Stimulated activated CD8-positive, alpha-beta memory T cell treated with anti-CD3 and anti-CD28 coated beads, Interleukin-15, amount 100 ng/mL, for 4 hours (primary cell): ENCODE results near the gene TRPM7.
"Not testable (repeated sequence)": the region's sequence is repeated elsewhere in the genome, so short reads cannot be mapped to it uniquely, and the experiment has no call there.

Experiments used
- DNase-seq, 2 donors: peaks; one replicate each; pipeline ENCODE4 v3.0.0-alpha.2; 2020; ENCODE audit warnings: low read depth in 2 of 2

TRPM7 gene

DNA sequence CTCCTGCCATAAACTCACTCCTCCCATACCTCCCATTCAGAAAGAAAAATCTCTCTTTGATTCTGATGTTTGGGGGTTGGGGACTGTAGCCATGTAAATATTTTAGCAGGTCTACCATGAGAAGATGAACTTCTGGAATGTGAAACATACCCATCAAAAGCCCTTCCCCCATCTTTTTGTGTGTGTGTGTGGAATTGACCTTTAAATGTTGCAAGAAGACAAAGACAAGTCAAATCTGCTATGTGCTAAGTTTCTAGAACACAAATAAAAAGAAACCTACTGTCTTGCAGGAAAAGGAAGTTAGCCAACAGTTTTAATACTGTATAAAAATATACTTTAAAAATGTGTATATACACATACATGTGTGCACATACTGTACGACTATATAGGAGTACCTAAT lies 110.4 kb downstream of the TRPM7 start:
- no peak for DNase-seq

DNA sequence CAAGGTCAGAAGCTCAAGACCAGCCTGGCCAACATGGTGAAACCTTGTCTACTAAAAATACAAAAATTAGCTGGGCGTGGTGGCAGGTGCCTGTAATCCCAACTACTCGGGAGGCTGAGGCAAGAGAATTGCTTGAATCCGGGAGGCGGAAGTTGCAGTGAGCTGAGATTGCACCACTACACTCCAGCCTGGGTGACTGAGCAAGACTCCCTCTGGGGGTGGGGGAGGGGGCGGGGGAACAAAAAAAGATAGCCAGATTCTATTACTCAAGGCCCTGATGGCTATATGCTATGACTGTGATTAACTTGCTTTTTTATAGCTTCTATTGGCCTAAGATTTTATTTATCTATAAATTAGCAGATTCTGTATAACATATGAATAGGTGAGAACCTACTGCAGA lies 112.8 kb downstream of the TRPM7 start:
- not testable (repeated sequence) for DNase-seq

DNA sequence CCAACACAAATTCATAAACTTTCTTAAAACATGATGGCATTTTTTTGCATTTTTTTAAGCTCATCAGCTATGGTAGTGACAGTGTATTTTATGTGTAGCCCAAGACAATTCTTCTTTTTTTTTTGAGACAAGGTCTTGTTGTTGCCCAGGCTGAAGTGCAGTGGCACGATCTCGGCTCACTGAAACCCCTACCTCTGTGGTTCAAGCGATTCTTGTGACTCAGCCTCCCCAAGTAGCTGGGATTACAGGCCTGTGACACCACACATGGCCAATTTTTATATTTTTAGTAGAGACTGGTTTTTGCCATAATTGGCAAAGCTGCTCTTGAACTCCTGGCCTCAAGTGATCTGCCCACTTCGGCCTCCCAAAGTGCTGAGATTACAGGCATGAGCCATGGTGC lies 122.8 kb downstream of the TRPM7 start:
- DNase-seq = no peak

DNA sequence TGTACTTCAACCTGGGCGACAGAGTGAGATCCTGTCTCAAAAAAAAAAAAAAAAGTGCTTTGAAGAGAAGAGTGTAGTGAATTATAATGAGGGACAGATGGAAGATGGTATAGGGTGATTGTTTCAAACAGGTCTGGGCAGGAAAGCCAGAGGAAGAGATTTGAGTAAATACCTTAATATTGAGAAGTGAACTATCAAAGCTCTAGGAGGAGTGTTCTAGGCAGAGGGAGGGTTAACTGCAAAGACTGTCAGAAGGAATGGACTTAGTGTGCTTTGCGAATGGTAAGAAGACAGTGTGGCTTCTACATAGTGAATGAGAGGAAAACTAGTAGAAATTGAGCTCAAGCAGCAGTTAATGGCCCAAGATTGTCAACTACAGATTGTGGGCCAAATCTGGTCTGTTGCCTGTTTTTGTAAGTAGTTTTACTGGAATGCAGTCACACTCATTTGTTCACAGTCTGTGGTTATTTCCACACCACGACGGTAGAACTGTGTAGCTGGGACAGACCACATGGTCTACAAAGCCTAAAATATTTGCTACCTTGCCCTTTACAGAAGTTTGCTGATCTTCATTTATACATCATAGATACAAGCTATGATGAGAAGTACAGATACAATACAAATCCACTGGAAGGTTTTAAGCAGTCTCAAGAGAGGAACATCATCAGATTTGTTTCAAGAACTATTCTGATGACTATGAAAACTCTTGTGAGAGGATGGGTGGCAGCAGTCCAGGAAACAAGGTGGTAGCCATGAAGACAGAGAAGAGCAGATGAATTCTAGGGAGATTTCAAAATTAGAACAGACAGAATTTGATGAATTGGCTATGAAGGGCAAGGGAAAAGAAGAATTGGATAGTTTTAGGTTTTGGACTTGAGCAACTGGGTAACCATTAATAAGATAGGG lies 123.6 kb downstream of the TRPM7 start:
- DNase-seq = no peak

DNA sequence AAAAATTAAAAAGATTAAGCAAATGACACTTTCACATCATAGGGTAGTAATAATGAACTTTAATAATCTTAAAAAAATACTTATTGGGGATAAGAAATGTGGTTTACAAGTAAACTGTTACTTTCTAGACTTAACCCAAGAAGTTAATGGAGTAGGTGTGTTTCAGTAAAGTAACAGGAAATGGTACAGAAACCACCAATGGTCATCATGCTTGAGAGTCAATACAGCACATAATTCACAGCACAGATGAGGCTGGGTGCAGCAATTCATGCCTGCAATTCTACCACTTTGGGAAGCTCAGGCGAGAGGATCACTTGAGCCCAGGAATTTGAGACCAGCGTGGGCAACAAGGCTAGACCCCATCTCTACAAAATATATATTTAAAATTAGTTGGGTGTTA lies 128.6 kb downstream of the TRPM7 start:
- no peak for DNase-seq

DNA sequence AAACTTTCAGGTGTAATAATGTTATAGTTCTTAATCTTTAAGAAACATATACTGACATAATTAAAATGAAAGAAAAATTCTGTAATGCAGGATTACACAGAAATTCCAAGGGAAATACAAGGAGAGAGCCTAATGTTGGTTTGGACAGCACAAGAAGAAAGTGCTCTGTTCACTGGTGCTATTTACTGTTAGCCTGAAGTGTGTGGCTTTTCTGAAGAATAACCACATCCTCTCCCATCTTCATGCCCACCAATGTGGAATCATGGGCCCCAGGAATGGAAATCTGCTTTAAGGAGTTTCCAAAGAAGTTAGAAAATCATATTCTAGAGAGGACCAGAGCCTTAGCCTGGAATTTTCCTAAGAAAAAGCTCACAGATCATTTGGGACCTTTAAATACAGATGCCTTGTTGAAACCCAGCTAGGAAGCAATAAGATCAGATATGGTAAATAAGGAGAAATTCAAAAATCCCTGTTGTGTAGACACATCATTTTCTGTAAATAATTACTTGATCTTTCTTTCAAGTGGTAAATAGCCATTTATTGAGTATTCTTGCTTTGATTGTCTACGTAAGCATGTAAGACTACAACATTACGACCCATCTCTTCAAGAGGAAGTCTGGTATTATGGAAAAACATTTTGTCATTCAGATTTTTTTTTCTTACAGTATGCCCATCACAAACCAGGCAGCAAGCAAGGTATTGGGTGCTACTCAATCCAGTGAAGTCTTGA lies 129.8 kb downstream of the TRPM7 start:
- DNase-seq = no peak

DNA sequence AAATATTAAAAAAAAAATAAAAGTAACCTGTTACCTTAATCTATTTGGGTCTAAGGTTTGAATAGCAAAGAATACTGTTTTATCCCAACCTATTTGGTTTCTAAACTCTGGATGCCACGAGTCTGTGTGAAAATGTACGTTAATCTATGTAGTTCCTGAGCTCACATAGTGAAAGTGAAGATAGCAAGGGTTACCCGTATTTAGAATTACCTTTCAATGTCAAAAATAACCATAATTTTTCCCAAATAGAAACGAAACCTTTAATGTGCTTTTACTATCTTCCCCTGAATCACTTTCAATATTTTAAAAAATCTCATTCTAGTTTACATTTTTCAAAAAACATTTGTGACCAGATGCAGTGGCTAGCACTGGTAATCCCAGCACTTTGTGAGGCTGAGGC lies 134.4 kb downstream of the TRPM7 start:
- no peak for DNase-seq

DNA sequence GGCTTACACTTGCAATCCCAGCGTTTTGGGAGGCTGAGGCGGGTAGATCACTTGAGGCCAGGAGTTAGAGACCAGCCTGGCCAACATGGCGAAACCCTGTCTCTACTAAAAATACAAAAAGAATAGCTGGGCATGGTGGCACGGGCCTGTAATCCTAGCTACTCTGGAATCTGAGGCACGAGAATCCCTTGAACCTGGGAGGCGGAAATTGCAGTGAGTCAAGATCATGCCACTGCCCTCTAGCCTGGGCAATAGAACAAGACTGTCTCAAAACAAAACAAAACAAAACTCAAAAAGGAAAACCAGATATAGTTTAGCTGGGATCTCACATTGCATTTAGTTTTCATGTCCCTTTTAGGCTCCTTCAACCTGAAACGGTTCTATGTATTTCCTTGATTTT lies 137.3 kb downstream of the TRPM7 start:
- DNase-seq = no peak

DNA sequence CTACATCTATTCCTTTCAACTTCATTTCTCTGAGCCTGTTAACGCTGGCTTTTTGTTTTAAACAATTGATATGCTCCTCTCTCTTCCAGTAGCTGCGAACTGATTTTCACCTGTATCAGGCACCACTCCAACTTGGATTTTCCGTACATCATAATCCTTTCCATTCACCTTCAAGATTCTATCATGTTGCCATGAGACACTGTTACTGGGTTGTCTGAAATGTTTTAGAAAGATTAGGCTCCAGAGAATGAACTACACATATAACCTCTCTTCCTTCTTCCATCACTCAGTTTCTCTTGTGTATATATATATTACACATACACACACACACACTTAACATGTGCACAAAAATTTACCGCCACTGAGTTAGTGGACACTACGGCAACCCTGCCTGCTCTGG lies 140.0 kb downstream of the TRPM7 start, which contains the start of gene USP50:
TSS of gene USP50 (minus strand) at position 101 of the 400 bp plus-strand sequence. CDS start 141 bp downstream, outside the sequence.
- no peak for DNase-seq

DNA sequence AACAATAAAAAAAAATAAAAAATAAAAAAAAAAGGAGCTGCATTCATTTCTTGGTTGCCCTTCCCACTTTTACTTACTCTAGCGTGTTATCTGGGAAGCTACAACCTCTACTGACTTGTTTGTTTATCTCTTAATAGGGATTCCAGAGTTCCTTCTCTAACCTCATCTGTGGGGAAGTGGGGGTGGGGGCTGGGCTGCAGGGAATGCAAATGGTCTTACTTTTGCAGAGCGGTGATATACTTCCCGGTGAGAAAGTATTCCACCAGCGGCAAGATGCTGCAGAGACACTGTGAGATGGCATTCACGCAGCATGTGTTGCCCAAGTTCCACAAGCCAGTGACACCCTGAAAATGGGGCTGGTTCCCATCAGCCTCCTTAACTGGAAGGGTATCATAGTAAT lies 142.2 kb downstream of the TRPM7 start:
- DNase-seq = no peak

DNA sequence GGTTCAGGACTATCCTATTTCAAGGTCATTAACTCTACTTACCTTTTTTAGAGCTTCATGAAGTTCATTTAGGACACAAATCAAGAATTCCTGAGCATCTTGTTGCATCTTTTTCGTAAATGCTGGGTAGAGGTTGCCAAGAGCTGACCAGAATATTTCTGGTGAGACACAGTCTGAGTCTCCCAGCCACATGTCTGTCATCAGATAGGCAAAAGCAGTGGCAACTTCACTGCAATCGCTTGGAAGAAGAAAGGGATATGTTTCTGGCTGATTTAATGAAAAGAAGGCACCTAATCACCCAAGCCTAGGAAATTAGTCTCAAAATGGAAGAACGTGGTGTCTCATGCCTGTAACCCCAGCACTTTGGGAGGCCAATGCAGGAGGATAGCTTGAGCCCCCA lies 143.0 kb downstream of the TRPM7 start:
- no peak for DNase-seq

DNA sequence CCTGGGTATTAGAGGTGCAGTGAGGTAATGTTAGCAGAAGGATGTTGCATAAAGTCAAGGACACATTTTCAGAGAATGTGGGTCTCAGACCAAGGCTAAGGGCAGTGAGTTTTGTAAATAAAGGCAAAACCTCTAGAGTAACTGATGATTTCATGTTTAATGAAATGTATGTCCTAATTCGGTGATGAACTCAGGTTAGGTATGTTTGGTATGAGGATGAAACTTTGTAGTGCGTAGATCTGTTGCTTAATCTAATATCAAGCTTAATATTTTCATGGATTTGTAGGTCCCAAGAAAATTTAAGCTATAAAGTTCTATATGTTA lies 143.7 kb downstream of the TRPM7 start:
- no peak for DNase-seq

DNA sequence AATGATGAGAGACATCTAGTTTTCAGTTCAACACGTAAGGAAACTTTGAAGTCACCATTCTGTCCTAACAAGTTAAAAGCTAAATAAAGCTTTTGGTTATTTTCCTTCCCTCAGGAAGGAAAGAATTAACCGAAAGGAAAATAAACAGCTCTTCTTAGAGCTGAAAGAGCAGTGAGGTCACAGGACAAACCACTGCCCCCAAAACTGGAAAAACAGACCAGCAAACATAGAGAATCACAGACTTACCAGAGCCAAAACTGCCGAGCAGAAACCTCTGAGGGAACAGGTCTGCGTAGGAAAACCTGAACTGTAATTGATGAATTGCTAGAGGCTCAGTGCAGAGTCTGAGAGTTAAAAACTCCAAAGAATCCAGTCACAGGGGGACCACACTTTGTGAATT lies 154.8 kb downstream of the TRPM7 start:
- DNase-seq = no peak

DNA sequence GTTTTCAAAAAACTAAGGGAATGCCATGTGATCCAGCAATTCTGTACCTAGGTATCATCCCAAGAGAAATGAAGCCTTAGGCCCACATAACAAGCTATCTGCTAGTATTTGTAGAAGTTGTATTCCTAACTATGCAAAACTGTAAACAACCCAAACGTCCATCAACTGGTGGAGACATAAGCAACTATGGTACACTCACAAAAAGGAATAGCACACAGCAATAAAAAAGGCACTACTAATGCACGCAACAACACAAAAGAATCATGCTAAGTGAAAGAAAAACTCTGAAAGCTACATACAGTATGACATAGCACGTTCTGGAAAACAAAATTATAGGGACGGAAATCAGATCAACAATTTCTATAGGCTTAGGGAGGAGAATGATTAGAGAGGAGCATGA lies 155.4 kb downstream of the TRPM7 start:
- no peak for DNase-seq

DNA sequence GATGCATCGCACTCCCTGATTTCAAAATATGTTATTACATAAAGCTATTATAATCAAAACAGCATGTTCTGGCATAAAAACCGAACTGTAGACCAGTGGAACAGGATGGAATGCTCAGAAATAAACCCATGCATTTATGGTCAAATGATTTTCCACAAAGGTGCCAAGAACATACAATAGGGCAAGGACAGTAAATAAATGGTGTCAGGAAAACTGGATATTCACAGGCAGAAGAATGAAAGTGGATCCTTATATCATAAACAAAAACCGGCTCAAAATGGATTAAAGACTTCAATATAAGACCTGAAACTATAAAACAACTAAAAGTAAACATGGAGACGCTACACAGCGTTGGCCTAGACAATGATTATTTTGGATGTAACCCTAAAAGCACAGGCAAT lies 162.7 kb downstream of the TRPM7 start:
- no peak for DNase-seq

DNA sequence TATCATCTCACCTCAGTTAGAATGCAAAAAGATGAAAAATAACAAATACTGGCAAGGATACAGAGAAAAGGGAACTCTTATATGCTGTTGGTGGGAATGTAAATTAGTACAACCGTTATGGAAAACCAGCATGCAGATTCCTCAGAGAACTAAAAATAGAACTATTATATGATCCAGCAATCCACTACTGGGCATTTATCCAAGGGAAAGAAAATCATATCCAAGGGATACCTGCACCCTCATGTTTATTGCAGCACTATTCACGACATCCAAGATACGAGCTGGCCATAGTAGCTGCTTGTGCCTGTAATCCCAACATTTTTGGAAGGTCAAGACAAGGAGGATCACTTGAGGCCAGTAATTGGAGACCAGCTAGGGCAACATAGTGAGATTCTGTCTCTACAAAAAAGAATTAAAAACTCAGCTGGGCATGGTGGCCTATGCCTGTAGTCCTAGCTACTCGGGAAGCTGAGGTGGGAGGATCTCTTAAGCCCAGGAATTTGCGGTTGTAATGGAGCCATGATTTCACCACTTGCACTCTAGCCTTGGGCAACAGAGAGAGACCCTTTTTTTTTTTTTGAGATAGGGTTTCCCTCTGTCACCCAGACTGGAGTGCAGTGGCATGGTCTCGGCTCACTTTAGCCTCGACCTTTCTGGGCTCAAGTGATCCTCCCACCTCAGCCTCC lies 166.7 kb downstream of the TRPM7 start:
- no peak for DNase-seq

DNA sequence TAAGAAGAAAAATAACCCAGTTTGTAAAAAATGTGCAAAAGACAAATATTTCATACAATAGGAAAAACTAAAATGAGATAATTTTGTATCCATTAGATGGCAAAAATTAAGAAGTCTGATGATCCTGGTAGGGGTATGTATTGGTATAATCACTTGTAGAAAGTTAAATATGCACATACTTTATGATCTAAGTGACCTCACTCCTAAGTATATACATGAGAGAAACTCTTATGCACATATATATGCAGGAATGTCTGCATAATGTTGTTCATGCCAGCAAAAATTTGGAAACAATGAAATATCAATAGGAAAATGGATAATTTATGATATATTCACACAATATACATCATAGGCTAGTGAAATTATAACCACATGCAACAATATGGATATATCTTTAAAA lies 173.6 kb downstream of the TRPM7 start:
- DNase-seq = no peak
